Stimulated activated CD8-positive, alpha-beta memory T cell treated with anti-CD3 and anti-CD28 coated beads, Interleukin-2, amount 100 ng/mL, for 1 hour (primary cell): ENCODE data around the gene KLHDC4.

Experiments
- DNase-seq, 2 donors: peaks; one replicate each; pipeline ENCODE4 v3.0.0-alpha.2; 2020; ENCODE audit warnings: low read depth in 2 of 2

The KLHDC4 gene

GRCh38 chr16:87698676-87699199 lies 67.0 kb downstream of the KLHDC4 start:
- no peak for DNase-seq

GRCh38 chr16:87698241-87698640 lies 67.5 kb downstream of the KLHDC4 start:
- DNase-seq: no peak

- DNase-seq: no peak
Measured at GRCh38 chr16:87697792-87698191, 68.0 kb downstream of the KLHDC4 start.

GRCh38 chr16:87697256-87697655 lies 68.5 kb downstream of the KLHDC4 start:
- DNase-seq: no peak

GRCh38 chr16:87696726-87697125 lies 69.1 kb downstream of the KLHDC4 start:
- DNase-seq: no peak

- no peak for DNase-seq
Measured at GRCh38 chr16:87695534-87695933, 70.3 kb downstream of the KLHDC4 start.

GRCh38 chr16:87694441-87695125 lies 71.2 kb downstream of the KLHDC4 start:
- no peak for DNase-seq

- DNase-seq: no peak
Measured at GRCh38 chr16:87693827-87694226, 72.0 kb downstream of the KLHDC4 start.

- DNase-seq: no peak
Measured at GRCh38 chr16:87692756-87693155, 73.0 kb downstream of the KLHDC4 start.

- DNase-seq: no peak
Measured at GRCh38 chr16:87692176-87692575, 73.6 kb downstream of the KLHDC4 start.

- no peak for DNase-seq
Measured at GRCh38 chr16:87691686-87692079, 74.1 kb downstream of the KLHDC4 start.

GRCh38 chr16:87690911-87691685 lies 74.7 kb downstream of the KLHDC4 start:
- DNase-seq: no peak

GRCh38 chr16:87689956-87690465 lies 75.8 kb downstream of the KLHDC4 start:
- DNase-seq: no peak

- DNase-seq: no peak
Measured at GRCh38 chr16:87688876-87689815, 76.6 kb downstream of the KLHDC4 start.

- no peak for DNase-seq
Measured at GRCh38 chr16:87687998-87688529, 77.7 kb downstream of the KLHDC4 start.

- DNase-seq: no peak
Measured at GRCh38 chr16:87687126-87687910, 78.5 kb downstream of the KLHDC4 start.

- DNase-seq: no peak
Measured at GRCh38 chr16:87686697-87687096, 79.1 kb downstream of the KLHDC4 start.

GRCh38 chr16:87685766-87686165 lies 80.0 kb downstream of the KLHDC4 start:
- DNase-seq: no peak

- no peak for DNase-seq
Measured at GRCh38 chr16:87685405-87685755, 80.4 kb downstream of the KLHDC4 start.

GRCh38 chr16:87684711-87685404 lies 80.9 kb downstream of the KLHDC4 start:
- DNase-seq: no peak
